K562 (cell line): Measurements from ENCODE around the gene PRMT3. TPM values are rescaled to one million over a fixed set of nuclear protein-coding genes. Genes with fewer than 3 reads are reported as not detected.

Experiments
- BRD9 ChIP-seq: fragments of 450-650 bp; IDR thresholded peaks from 2 replicates; pipeline ENCODE4 v1.6.1; 2018; ENCODE audit warnings: low read depth; ENCODE audit not compliant: partially characterized antibody
- CAMTA2 ChIP-seq: fragments of 250-450 bp; sonication (Bioruptor Pico); conservative IDR thresholded peaks from 2 replicates; pipeline ENCODE4 v1.5.1; 2022
- ESRRB ChIP-seq: fragments of 250-450 bp; sonication (Bioruptor Pico); IDR thresholded peaks from 2 replicates; pipeline ENCODE4 v1.5.0; 2020; ENCODE audit warnings: mild to moderate bottlenecking, moderate library complexity, borderline replicate concordance
- FUS ChIP-seq: fragments of 200-400 bp; formaldehyde crosslinking; optimal IDR thresholded peaks from 2 replicates; pipeline ENCODE3; 2017; ENCODE audit warnings: low read depth, low read length
- GTF3C2 ChIP-seq: IDR thresholded peaks from 3 replicates; pipeline ENCODE4 v1.6.1; 2011; ENCODE audit warnings: borderline replicate concordance, mild to moderate bottlenecking, moderate library complexity; ENCODE audit not compliant: insufficient read length; ENCODE audit errors: extremely low read depth
- KDM5B ChIP-seq: fragments of 200-600 bp; sonication (generic); IDR thresholded peaks from 2 replicates; pipeline ENCODE4 v1.6.1; 2012; ENCODE audit warnings: low read depth, mild to moderate bottlenecking, moderate library complexity, low read length, control low read depth, inconsistent platforms; ENCODE audit not compliant: insufficient replicate concordance
- NELFE ChIP-seq: IDR thresholded peaks from 2 replicates; pipeline ENCODE4 v1.6.1; 2011; ENCODE audit warnings: mild to moderate bottlenecking; ENCODE audit not compliant: insufficient read depth, insufficient read length
- NFE2 ChIP-seq: IDR thresholded peaks from 2 replicates; pipeline ENCODE4 v1.6.1; 2014; ENCODE audit warnings: antibody characterized with exemption, low read depth
- NONO ChIP-seq, 2 experiments: fragments of 200-400 bp in 1 of 2; fragments of 450-650 bp in 1 of 2; formaldehyde crosslinking in 1 of 2; IDR thresholded peaks; 2 replicates each; pipeline ENCODE4 v1.6.1; 2017; ENCODE audit warnings: low read depth in 2 of 2, mild to moderate bottlenecking in 2 of 2, moderate library complexity in 2 of 2, low read length in 1 of 2
- PREB ChIP-seq: sonication (generic); formaldehyde crosslinking; IDR thresholded peaks from 2 replicates; pipeline ENCODE4 v1.8.1; 2023; ENCODE audit warnings: mild to moderate bottlenecking, missing genetic modification reagents
- RFX5 ChIP-seq: IDR thresholded peaks from 2 replicates; pipeline ENCODE4 v1.6.1; 2011; ENCODE audit warnings: low read depth, mild to moderate bottlenecking, improper control_type of control experiment, low read length
- TCF7L2 ChIP-seq: fragments of 150-350 bp; IDR thresholded peaks from 2 replicates; pipeline ENCODE4 v1.6.1; 2016; ENCODE audit warnings: low read depth, mild to moderate bottlenecking, low read length, moderate library complexity
- ZBTB43 ChIP-seq: sonication (generic); formaldehyde crosslinking; IDR thresholded peaks from 2 replicates; pipeline ENCODE4 v1.8.0; 2023; ENCODE audit warnings: mild to moderate bottlenecking, missing genetic modification reagents
- ZBTB8A ChIP-seq: fragments of 450-650 bp; IDR thresholded peaks from 2 replicates; pipeline ENCODE4 v1.6.1; 2018; ENCODE audit warnings: mild to moderate bottlenecking, moderate library complexity; ENCODE audit not compliant: partially characterized antibody
- ZFP91 ChIP-seq: sonication (generic); formaldehyde crosslinking; IDR thresholded peaks from 2 replicates; pipeline ENCODE4 v1.8.0; 2022; ENCODE audit warnings: mild to moderate bottlenecking, missing genetic modification reagents
- ZNF551 ChIP-seq: fragments of 250-450 bp; sonication (Bioruptor Pico); IDR thresholded peaks from 2 replicates; pipeline ENCODE4 v1.5.0; 2021; ENCODE audit warnings: mild to moderate bottlenecking, moderate library complexity
- ZNF79 ChIP-seq: fragments of 250-450 bp; sonication (Bioruptor Pico); IDR thresholded peaks from 2 replicates; pipeline ENCODE4 v1.4.0; 2020; ENCODE audit warnings: low read depth, mild to moderate bottlenecking, moderate library complexity
- polyA plus RNA-seq, 8 experiments: library from polyadenylated mRNA; depleted of rRNA in 4 of 8; stranded (reverse) in 5 of 8; unstranded in 3 of 8; fragments of >200 nt; fragmentation: Nextera tagmentation in 2 of 8; fragmentation: Illumina TruSeq in 1 of 8; extraction: Ambion mirVana in 2 of 8; extraction: Trizol in 1 of 8; gene quantifications; 2 replicates each; pipeline versions ENCODE4 v1.2.1 to v1.2.3, GENCODE V29; 2011 to 2014; ENCODE audit warnings: inconsistent platforms in 1 of 8, missing spikeins in 1 of 8
- total RNA-seq, 7 experiments: library from RNA; depleted of rRNA in 6 of 7; stranded (reverse); fragments of >200 nt in 6 of 7; fragmentation: Illumina TruSeq in 2 of 7; extraction: Trizol in 2 of 7; gene quantifications; 2 replicates each; pipeline versions ENCODE4 v1.2.1 to v1.2.3, GENCODE V29; 2011 to 2021; ENCODE audit warnings: low replicate concordance in 1 of 7

Gene PRMT3
- total and polyA plus RNA-seq, 9 of the 15 experiments (the other 6 are each of a cell fraction or from before 2014, with no cell fraction given): 24.0 to 62.1 (median 44.7) TPM

GRCh38 chr11:20363500-20364340 lies 23.8 kb upstream of the PRMT3 start, which contains the start of gene HTATIP2 (continued):
- TF ChIP-seq ZBTB8A (no peak), BRD9 (no peak), GTF3C2 (no peak), PREB (CRISPR knock-in tag) (no peak), FUS (no peak), KDM5B (peak; percentile 48), ZNF79 (no peak), CAMTA2 (CRISPR knock-in tag) (no peak), NONO (IDR thresholded peaks at IDR 0.05; ENCODE audit: low read depth in 2 of 2, low read length in 1 of 2) (no peak; a peak in 1 of 4 replicates), TCF7L2 (no peak), ESRRB (CRISPR knock-in tag) (no peak), ZBTB43 (CRISPR knock-in tag) (no peak), RFX5 (no peak), NFE2 (peak; percentile 98), NELFE (no peak), ZNF551 (no peak), ZFP91 (CRISPR knock-in tag) (no peak)
